ENCODE data around the gene CYP3A4. TPM values are rescaled to one million over a fixed set of nuclear protein-coding genes. Genes with fewer than 3 reads are reported as not detected.
"Not testable (repeated sequence)": the region's sequence is repeated elsewhere in the genome, so short reads cannot be mapped to it uniquely, and the experiment has no call there.

Gene CYP3A4
- total and polyA plus RNA-seq, 2 donors from 2014 or later, result 0.37 TPM; not detected in 1

GRCh38 chr7:99786726-99787335 lies 2.8 kb upstream of the CYP3A4 start:
- H3K27ac ChIP-seq (ENCODE audit: low read depth in 2 of 2, low read length in 2 of 2), result no peak overlapping the region
- H3K4me1 ChIP-seq (ENCODE audit: control insufficient read depth in 2 of 3, insufficient read depth in 2 of 3, low read depth in 1 of 3, low read length in 3 of 3), result peaks cover 0 to 4% (median 2%) of the 10 kb centered on the region in 3 donors
- H3K9me3 ChIP-seq (ENCODE audit: control insufficient read depth in 2 of 3, insufficient read depth in 1 of 3, low read length in 3 of 3), result no peaks in the 10 kb centered on the region
- H3K9ac ChIP-seq (ENCODE audit: low read length in 3 of 3), result no peak overlapping the region
- intact Hi-C loops (cut with DNase I), result no loop called here
- H3K36me3 ChIP-seq (ENCODE audit: control insufficient read depth in 2 of 3, insufficient read depth in 3 of 3, low read length in 3 of 3), result no peaks in the 10 kb centered on the region
- FAIRE-seq, result no peak
- DNase-seq, result no peak
- H3K27me3 ChIP-seq (ENCODE audit: control insufficient read depth, insufficient read depth, low read length), result no peaks in the 10 kb centered on the region
- H3K4me3 ChIP-seq (ENCODE audit: low read length in 3 of 3), result no peak overlapping the region
- no peak for TF ChIP-seq CTCF (IDR thresholded peaks at IDR 0.05; ENCODE audit: borderline replicate concordance, extremely low read depth, insufficient read depth)

GRCh38 chr7:99785654-99786053 lies 1.7 kb upstream of the CYP3A4 start:
- H3K4me1 ChIP-seq (ENCODE audit: control insufficient read depth in 2 of 3, insufficient read depth in 2 of 3, low read depth in 1 of 3, low read length in 3 of 3); H3K27ac ChIP-seq (ENCODE audit: low read depth in 2 of 2, low read length in 2 of 2); H3K9ac ChIP-seq (ENCODE audit: low read length in 3 of 3); H3K9me3 ChIP-seq (ENCODE audit: control insufficient read depth in 2 of 3, insufficient read depth in 1 of 3, low read length in 3 of 3); FAIRE-seq; intact Hi-C loops (cut with DNase I); H3K4me3 ChIP-seq (ENCODE audit: low read length in 3 of 3); DNase-seq; H3K27me3 ChIP-seq (ENCODE audit: control insufficient read depth, insufficient read depth, low read length); H3K36me3 ChIP-seq (ENCODE audit: control insufficient read depth in 2 of 3, insufficient read depth in 3 of 3, low read length in 3 of 3): not testable (repeated sequence)

- H3K4me3 ChIP-seq (ENCODE audit: low read length in 3 of 3), result no peak overlapping the region
- H3K27me3 ChIP-seq (ENCODE audit: control insufficient read depth, insufficient read depth, low read length), result no peaks in the 10 kb centered on the region
- no peak for DNase-seq
- no peaks in the 10 kb centered on the region for H3K36me3 ChIP-seq (ENCODE audit: control insufficient read depth in 2 of 3, insufficient read depth in 3 of 3, low read length in 3 of 3)
- H3K9me3 ChIP-seq (ENCODE audit: control insufficient read depth in 2 of 3, insufficient read depth in 1 of 3, low read length in 3 of 3), result no peaks in the 10 kb centered on the region
- no peak for FAIRE-seq
- no peak overlapping the region for H3K27ac ChIP-seq (ENCODE audit: low read depth in 2 of 2, low read length in 2 of 2)
- TF ChIP-seq CTCF (IDR thresholded peaks at IDR 0.05; ENCODE audit: borderline replicate concordance, extremely low read depth, insufficient read depth), result no peak
- intact Hi-C loops (cut with DNase I), result no loop called here
- no peaks in the 10 kb centered on the region for H3K4me1 ChIP-seq (ENCODE audit: control insufficient read depth in 2 of 3, insufficient read depth in 2 of 3, low read depth in 1 of 3, low read length in 3 of 3)
- no peak overlapping the region for H3K9ac ChIP-seq (ENCODE audit: low read length in 3 of 3)
These were observed 1.7 kb downstream of the CYP3A4 start for GRCh38 chr7:99782012-99782953.

- intact Hi-C loops (cut with DNase I), result no loop called here
- H3K27ac ChIP-seq (ENCODE audit: low read depth in 2 of 2, low read length in 2 of 2), result no peak overlapping the region
- FAIRE-seq (no peak), DNase-seq (no peak)
- no peaks in the 10 kb centered on the region for H3K9me3 ChIP-seq (ENCODE audit: control insufficient read depth in 2 of 3, insufficient read depth in 1 of 3, low read length in 3 of 3)
- H3K36me3 ChIP-seq (ENCODE audit: control insufficient read depth in 2 of 3, insufficient read depth in 3 of 3, low read length in 3 of 3), result no peaks in the 10 kb centered on the region
- no peak overlapping the region for H3K9ac ChIP-seq (ENCODE audit: low read length in 3 of 3)
- TF ChIP-seq CTCF (IDR thresholded peaks at IDR 0.05; ENCODE audit: borderline replicate concordance, extremely low read depth, insufficient read depth), result no peak
- no peak overlapping the region for H3K4me3 ChIP-seq (ENCODE audit: low read length in 3 of 3)
- no peaks in the 10 kb centered on the region for H3K27me3 ChIP-seq (ENCODE audit: control insufficient read depth, insufficient read depth, low read length)
- H3K4me1 ChIP-seq (ENCODE audit: control insufficient read depth in 2 of 3, insufficient read depth in 2 of 3, low read depth in 1 of 3, low read length in 3 of 3), result no peaks in the 10 kb centered on the region
These were observed 3.4 kb downstream of the CYP3A4 start for GRCh38 chr7:99780588-99780987.
